Endothelial cell (in vitro differentiated cells): ENCODE measurements around the gene TSC22D4. TPM values are rescaled to one million over a fixed set of nuclear protein-coding genes. Genes with fewer than 3 reads are reported as not detected.

Experiments
- DNase-seq: peaks from one replicate; pipeline ENCODE4 v3.0.0; 2021; ENCODE audit warnings: low spot score
- H3K27ac Mint-ChIP-seq: one replicate; pipeline ENCODE4 v1.8.0; 2021; ENCODE audit warnings: mixed read lengths, inconsistent platforms; ENCODE audit not compliant: unreplicated experiment
- H3K27me3 Mint-ChIP-seq: one replicate; pipeline ENCODE4 v1.8.0; 2021; ENCODE audit warnings: mild to moderate bottlenecking, moderate library complexity, mixed read lengths, inconsistent platforms; ENCODE audit not compliant: unreplicated experiment
- H3K36me3 Mint-ChIP-seq: one replicate; pipeline ENCODE4 v1.8.0; 2021; ENCODE audit warnings: mild to moderate bottlenecking, low read depth, mixed read lengths, inconsistent platforms; ENCODE audit not compliant: unreplicated experiment
- H3K4me1 Mint-ChIP-seq: one replicate; pipeline ENCODE4 v1.8.0; 2021; ENCODE audit warnings: mild to moderate bottlenecking, mixed read lengths, inconsistent platforms; ENCODE audit not compliant: unreplicated experiment
- H3K4me3 Mint-ChIP-seq: one replicate; pipeline ENCODE4 v1.8.0; 2021; ENCODE audit warnings: mild to moderate bottlenecking, mixed read lengths, inconsistent platforms; ENCODE audit not compliant: unreplicated experiment
- H3K9me3 Mint-ChIP-seq: one replicate; pipeline ENCODE4 v1.8.0; 2021; ENCODE audit warnings: mixed read lengths, inconsistent platforms; ENCODE audit not compliant: unreplicated experiment
- CTCF ChIP-seq: fragments of 200-600 bp; sonication (generic); IDR thresholded peaks from one replicate; pipeline ENCODE4 v1.5.0; 2021; ENCODE audit warnings: antibody characterized with exemption; ENCODE audit not compliant: unreplicated experiment
- total RNA-seq: library from RNA; stranded (reverse); fragmentation: NEBNext Ultra II Directional; extraction: Animal tissue kit (Norgen Biotek cat#: 25700); gene quantifications from one replicate; pipeline ENCODE4 v1.2.1, GENCODE V29; 2021; ENCODE audit not compliant: unreplicated experiment

Gene TSC22D4
- total RNA-seq, 1 donor from 2014 or later: 94.3 TPM

GRCh38 chr7:100519580-100519979, 40.6 kb upstream of the TSC22D4 start:
- Mint-ChIP-seq H3K9me3 (no peaks in the 10 kb centered on the region), H3K27me3 (peaks cover 3% of the 10 kb centered on the region), H3K27ac (no peak overlapping the region), H3K4me1 (peaks cover 4% of the 10 kb centered on the region), H3K4me3 (no peak overlapping the region), H3K36me3 (no peaks in the 10 kb centered on the region)
- no peak for DNase-seq
- TF ChIP-seq CTCF: no peak

- no peak for DNase-seq
- Mint-ChIP-seq H3K27ac (no peak overlapping the region), H3K4me3 (no peak overlapping the region), H3K36me3 (no peaks in the 10 kb centered on the region), H3K9me3 (no peaks in the 10 kb centered on the region), H3K4me1 (peaks cover 8% of the 10 kb centered on the region), H3K27me3 (peaks cover 6% of the 10 kb centered on the region)
- no peak for TF ChIP-seq CTCF
These were observed 38.3 kb upstream of the TSC22D4 start for GRCh38 chr7:100517305-100517704.

- Mint-ChIP-seq H3K36me3 (no peaks in the 10 kb centered on the region), H3K4me3 (no peak overlapping the region), H3K4me1 (peaks cover 8% of the 10 kb centered on the region), H3K27me3 (peaks cover 6% of the 10 kb centered on the region), H3K27ac (no peak overlapping the region), H3K9me3 (no peaks in the 10 kb centered on the region)
- no peak for DNase-seq
- no peak for TF ChIP-seq CTCF
These were observed 37.3 kb upstream of the TSC22D4 start for GRCh38 chr7:100516135-100516812.

- no peak for DNase-seq
- no peak overlapping the region for H3K4me3 Mint-ChIP-seq
- H3K9me3 Mint-ChIP-seq: no peaks in the 10 kb centered on the region
- no peak for TF ChIP-seq CTCF
- no peaks in the 10 kb centered on the region for H3K36me3 Mint-ChIP-seq
- peaks cover 8% of the 10 kb centered on the region for H3K4me1 Mint-ChIP-seq
- H3K27ac Mint-ChIP-seq: peak overlapping the region; percentile 61
- H3K27me3 Mint-ChIP-seq: peaks cover 4% of the 10 kb centered on the region
These were observed 36.1 kb upstream of the TSC22D4 start for GRCh38 chr7:100515072-100515532.

GRCh38 chr7:100513212-100513810, 34.3 kb upstream of the TSC22D4 start:
- TF ChIP-seq CTCF: no peak
- Mint-ChIP-seq H3K36me3 (no peaks in the 10 kb centered on the region), H3K9me3 (no peaks in the 10 kb centered on the region), H3K4me1 (peaks cover 8% of the 10 kb centered on the region), H3K27me3 (peaks cover 4% of the 10 kb centered on the region), H3K4me3 (no peak overlapping the region), H3K27ac (no peak overlapping the region)
- DNase-seq: no peak
